Measurements from ENCODE around the gene CYSRT1.

The CYSRT1 gene

GRCh38 chr9:137227054-137227852 is 2.3 kb downstream of the CYSRT1 start, which contains the start of gene RNF224:
Gene RNF224 (plus strand): TSS chr9:137227502. CDS start chr9:137228336, 834 bp downstream.
- DNase-seq: peak; percentile 55

DNA sequence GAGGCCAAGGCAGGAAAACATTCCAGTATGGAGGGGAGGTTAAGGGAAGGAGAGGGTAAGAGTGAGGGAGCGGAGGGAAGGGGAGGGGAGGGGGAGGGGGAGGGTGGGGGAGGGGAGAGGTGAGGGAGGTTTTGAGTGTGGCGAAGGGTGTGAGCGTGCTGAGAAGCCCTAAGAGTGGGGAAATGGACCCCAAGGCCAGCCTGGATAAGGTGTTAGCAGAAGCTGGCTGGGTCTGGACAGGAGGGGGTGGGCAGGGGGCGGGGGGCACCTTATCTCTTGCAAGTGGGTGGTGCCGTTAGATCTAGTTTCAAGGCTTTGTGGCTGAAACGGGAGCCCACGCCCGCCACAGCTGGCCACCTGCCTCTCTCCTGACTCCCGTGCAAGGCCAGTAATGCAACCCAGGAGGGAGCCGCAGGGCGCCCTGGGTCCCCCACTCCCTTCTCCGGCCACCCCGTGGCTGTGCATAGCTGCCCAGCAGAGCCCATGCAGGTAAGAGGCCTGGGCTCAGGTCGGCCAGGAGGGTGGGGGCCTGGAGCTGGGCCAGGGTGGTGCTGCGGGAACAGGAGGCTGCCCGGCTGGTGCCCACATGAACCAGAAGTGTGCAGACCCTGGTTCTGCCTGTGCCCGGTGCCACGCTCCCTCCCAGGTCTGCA is 3.0 kb downstream of the CYSRT1 start:
- DNase-seq: no peak

DNA sequence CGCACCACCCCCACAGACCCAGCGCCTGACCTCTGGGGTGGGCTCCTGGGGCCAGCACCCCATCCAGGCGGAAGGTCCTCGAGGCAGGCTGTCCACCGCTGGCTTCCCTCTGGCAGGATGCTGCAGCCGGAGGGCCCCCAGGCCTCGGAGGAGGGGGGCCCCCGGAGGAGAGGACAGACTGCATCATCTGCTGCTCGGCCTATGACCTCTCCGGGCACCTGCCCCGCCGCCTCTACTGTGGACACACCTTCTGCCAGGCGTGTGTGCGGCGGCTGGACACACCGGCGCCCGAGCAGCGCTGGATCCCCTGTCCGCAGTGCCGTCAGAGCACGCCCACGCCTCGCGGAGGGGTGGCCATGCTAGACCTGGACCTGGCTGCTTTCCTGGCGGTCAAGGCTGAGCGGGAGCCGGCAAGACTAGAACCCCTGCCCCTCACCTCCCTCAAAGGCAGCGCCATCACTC is 3.6 kb downstream of the CYSRT1 start:
- no peak for DNase-seq

DNA sequence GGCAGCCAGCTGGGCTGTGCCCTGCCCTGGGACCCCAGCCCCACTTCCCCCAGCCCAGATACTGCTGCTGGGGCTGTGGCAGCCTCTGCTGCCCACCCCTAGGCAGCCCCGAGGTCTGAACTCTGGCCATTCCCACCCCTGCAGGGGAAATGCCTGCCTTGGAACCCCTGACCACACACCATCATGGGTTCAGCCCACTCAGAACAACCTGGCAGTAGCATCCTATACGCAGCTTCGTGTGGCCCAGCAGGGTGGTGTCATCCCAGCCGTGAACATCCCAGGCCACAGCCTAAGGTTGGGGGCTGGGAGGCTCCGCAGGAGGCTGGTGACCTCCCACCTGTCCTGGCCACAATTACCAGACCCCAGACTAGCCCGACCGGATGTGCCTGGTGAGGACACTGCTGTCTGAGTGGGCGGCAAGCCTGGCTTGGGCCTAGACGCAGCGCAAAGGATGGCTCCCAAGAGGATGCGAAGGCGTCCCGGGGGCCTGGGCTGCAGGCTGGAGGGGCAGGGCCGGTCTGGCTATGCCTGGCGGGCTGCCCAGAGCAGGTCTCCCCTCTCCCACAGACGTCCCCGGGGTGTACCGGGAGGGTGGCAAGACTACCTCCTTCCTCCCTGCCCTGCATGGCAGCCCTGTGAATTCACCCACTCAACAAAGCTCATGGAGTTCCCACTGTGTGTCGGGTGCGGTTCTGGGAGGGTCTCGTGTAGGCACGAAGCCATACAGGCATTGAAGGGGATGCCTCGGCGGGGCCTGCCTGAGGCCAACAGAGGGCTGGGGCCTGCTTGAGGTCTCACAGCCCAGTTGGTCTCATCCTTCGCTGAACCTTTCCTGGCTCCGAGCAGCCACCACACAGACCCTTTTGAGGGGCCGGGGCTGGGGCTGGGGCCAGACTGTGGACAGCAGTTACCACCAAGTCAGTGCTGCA is 4.3 kb downstream of the CYSRT1 start:
- no peak for DNase-seq

DNA sequence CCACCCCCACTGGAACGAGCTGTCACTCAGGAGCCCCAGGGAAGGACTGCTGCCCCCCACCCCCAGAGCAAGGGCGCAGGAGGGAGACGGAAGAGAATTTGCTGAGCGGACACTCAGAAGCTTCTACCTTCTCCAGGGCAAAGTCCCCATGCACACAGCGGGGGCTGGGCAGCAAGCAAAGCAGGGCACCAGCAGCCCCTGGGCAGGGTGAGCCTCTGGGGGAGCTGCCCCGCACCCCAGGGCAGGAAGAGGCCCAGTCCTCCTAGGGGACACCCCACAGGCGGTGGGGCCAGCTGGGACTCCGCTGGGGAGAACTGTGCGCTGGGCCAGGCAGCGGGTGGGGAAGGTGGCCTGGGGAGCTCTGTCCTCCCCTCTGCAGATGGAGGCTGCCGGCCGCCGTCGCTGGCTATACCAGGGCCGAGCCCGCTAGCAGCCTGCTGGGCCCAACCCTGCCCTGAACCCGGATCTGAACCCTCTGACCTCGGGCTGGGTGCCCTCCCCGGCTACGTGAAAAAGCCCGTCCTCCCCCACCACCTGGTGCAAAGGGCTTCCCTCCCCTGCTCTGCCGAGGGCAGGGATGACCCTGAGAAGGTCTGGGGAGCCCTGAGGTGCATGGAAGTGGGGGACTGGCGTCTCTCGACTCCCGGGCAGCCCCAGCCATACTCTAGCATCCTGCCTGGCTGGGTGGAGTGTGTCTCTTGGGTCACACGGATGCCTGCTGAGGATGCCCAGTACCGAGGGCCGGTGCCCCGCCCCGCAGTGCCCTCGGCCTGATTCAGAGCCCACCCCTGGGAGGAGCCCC is 5.1 kb downstream of the CYSRT1 start:
- no peak for DNase-seq

DNA sequence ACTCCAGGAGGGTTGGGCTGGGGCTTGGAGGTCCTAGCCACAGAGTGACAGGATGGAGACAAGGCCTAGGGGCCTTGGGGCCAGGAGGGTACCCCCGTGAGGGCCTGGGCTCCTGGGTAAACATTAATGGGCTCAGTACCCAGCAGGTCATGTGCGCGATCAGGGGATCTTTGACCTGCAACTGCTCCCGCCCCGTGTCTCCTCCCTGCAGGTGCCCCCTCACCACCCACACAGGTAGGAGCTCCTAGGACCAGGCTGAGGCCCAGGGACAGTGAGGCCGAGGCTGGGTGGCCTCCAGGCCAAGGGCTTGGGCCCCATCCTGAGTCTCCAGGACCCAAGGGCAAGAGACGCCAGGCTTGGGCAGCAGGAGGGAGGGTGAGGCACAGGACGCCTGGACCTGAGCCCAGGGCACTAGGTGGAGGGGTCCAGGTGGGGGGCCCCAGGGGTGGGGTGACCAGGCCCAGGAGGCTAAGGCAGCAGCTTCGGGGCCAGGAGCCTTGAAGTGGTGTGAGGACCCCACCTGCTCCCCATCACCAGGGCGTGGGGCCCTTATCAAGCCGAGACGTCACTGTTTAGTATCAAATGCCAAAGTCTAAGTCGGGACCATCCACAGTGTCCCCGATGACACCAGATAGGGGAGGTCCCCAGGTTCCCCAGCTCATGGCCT is 5.9 kb downstream of the CYSRT1 start, which contains the start of gene SLC34A3:
SLC34A3 (plus strand) TSS at position 197 of the 667 bp plus-strand sequence. CDS start 802 bp downstream, outside the sequence.
- DNase-seq: no peak

- DNase-seq: no peak
These were observed 6.5 kb downstream of the CYSRT1 start for GRCh38 chr9:137231372-137232039.

DNA sequence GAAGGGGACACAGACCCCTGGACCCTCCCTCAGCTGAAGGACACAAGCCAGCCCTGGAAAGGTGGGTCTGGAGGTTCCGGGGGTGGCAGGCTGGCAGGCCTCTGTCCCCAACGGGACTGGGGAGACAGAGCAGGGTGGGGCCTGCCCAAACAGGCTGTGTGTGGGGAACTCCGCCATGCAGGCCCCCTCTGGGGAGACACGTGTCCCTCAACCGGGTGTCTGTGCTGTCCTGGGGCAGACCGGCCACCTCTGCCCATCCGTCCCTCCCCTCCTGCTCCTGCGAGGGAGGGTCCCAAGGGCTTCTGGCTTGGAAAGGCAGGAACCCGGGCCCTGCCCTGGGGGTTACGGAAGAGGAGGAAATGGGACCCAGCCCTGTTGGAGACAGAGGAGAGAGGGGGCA is 7.1 kb downstream of the CYSRT1 start:
- DNase-seq: no peak

- DNase-seq: no peak
These were observed 7.5 kb downstream of the CYSRT1 start for GRCh38 chr9:137232510-137232909.

DNA sequence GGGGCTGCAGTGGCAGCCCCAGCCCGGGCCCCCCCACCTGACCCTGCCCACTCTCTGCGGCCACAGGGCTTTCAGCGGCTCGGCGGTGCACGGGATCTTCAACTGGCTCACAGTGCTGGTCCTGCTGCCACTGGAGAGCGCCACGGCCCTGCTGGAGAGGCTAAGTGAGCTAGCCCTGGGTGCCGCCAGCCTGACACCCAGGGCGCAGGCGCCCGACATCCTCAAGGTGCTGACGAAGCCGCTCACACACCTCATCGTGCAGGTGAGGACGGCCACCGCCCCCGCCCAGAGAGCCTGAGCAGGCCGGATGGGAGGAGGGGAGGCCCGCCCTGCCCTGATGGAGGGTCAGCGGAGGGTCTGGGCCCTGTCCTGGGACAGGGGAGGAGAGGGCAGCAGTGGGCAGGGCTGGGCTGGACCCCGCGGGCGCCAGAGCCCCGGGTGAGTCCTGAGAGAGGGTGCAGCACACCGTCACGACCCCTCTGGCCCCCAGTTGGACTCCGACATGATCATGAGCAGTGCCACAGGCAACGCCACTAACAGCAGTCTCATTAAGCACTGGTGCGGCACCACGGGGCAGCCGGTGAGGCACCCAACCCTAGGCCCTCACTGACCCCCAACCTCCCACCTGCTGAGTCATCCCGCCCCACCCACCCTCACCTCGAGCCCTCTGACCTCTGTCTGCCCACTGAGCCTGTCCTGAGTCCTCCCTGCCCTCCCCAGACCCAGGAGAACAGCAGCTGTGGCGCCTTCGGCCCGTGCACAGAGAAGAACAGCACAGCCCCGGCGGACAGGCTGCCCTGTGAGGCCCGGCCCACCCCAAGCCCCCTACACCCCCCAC is 8.4 kb downstream of the CYSRT1 start:
- DNase-seq: no peak

GRCh38 chr9:137234055-137234697 is 9.2 kb downstream of the CYSRT1 start:
- DNase-seq: no peak

DNA sequence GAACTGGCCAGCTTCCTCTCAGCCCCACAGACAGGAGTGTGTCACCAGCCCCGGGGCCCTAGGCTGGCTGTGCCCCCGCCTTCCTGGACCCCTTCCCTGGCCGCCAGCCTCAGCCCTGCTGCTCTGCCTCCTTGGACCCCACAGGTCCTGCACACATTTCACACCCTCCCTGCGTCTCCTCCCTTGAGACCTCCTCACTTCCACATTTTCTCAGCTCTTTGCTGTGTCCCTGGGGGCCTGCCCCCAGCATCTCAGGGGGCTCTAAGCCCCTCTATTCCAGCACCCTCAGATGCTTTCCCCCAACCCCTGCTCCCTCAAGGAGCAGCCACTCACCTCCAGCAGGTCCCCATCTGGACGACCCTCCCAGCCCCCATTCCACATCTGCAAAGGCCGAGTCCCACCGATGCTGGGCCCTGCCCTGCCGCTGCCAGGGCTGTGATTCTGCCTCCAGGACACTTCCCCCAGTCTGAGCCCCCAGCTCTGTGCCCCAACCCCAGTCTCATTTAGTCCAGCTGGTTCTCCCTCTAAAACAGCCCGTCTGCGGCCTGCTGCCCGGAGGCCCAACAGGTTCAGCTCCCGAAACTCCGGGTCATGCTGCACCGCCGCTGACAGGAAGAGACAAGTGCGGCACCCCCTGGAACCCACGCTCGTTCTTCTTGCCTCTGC is 9.9 kb downstream of the CYSRT1 start:
- no peak for DNase-seq

DNA sequence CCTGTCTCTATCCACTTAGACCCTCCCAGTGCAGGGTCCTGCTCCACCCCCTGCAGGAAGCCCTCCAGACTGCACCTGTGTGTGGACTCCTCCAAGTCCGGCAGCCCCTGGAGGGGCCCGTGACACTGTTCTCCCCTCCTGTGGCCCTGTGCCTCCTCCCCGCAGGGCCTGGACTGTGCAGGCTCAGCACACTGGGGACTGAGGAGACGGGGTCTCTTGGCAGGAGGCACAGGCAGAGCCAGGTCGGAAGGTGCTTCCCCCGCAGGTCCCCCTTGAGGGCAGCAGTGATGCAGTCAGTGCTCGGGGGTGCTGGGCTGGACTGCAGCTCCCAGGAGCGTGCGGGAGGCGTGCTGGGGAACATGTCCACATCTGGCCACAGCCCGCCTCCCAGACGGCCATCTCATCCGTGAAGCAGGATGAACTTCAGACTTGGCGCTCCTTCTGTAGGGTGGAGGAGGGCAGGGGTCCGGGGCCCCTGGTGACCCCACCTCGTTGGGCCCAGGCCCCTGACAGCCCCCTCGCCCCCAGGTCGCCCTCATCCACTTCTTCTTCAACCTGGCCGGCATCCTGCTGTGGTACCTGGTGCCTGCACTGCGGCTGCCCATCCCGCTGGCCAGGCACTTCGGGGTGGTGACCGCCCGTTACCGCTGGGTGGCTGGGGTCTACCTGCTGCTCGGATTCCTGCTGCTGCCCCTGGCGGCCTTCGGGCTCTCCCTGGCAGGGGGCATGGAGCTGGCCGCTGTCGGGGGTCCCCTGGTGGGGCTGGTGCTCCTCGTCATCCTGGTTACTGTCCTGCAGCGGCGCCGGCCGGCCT is 10.7 kb downstream of the CYSRT1 start:
- DNase-seq: no peak

GRCh38 chr9:137236238-137236935 is 11.4 kb downstream of the CYSRT1 start:
- peak; percentile 81 for DNase-seq

GRCh38 chr9:137236936-137237421 is 12.0 kb downstream of the CYSRT1 start:
- no peak for DNase-seq

DNA sequence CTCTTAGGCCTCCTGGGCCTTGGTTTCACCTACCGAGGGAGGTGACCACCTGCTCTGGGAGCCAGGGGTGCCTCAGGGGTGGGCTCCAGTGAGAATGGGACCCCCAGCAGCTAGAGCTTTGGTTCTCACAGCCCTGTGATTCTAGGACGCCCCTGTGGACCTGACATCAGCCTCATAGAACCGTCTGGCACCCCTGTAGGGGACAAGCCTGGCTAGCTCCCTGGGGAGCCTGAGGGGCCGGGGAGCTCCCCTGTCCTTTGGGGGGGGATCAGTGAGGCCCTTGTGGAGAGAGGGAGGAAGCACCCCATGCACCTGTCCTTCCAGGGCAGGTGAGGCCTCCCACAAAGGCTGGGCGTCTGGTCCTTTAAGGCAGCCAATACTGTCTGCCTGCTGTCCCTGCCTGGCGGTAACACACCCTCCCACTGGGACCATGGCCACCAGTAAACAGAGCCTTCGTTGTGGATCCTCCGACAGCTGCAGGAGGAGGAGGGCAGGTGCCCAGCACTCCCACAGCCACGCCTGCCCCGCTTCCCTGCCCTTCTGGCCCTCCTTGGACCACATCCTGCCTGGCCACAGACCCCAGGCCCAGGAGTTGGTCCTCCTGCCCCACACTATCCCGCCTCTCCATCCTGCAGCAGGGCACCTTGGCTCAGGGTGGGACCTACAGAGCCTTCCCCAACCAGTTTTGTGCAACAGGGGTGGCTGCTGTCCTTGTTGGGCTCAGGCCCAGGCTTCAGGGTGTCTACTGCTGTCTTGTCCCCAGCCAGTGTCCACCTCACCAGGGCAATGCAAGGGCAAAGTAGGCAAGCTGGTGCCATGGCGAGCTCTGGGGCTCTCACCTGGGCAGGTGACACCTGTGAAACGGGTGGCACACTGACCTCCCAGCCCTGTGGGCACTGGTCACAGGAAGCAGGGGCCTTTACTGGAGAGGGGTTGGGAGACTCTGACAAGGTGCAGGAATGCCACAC is 13.1 kb downstream of the CYSRT1 start:
- DNase-seq: no peak
